NCI-H69 (cell line): Measurements from ENCODE around the gene TAF5.
"Not testable (repeated sequence)": the region's sequence is repeated elsewhere in the genome, so short reads cannot be mapped to it uniquely, and the experiment has no call there.

Source experiments
- DNase-seq: peaks from one replicate; lab custom pipeline; 2025; lab: John Stamatoyannopoulos, UW

Gene TAF5

DNA sequence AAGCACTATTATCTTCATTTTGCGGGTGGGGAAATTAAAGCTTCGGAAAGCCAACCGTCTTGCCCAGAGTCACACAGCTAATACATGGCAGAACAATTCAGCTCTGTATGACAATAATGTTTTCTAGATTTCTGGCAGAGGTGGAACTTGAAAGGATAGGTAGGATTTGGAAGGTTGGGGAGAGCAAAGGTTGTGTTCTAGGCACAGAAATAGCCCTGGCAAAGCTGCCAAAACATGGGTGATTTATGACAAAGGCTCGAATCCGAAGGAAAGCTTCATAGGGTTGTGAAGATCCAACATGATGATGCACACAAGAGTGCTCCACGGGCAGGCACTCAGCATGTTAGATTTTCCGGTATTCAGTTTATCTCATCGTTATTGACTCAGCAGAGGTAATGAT lies 47.8 kb downstream of the TAF5 start:
- DNase-seq = no peak

DNA sequence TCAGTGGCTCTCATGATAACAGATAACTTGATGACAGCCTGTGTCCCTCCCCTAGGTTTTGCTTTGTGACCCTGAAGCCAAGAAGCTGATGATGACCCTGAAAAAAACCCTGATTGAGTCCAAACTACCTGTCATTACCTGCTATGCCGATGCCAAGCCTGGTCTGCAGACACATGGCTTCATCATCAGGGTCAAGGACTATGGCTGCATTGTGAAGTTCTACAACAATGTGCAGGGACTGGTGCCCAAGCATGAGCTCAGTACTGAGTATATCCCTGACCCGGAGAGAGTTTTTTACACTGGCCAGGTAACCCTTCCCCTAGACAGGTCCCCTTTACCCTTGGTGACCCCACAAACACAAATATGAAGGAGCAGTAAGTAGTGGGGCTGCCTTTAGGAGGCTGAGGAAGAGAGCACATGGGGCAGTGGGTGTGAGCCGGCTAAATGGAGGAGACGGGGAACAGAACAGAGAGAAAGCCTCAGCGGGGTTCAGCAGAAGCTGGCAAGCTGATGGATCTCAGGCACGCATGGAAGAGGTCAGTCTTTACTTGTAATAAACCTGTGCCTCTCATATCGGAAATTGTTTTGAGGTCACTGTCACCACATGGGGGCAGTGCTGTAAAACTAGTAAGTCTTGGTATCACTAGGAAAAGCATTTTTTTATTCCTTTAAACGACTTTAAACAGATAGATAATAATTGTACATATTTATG lies 48.8 kb downstream of the TAF5 start:
- peak; percentile 41 for DNase-seq

DNA sequence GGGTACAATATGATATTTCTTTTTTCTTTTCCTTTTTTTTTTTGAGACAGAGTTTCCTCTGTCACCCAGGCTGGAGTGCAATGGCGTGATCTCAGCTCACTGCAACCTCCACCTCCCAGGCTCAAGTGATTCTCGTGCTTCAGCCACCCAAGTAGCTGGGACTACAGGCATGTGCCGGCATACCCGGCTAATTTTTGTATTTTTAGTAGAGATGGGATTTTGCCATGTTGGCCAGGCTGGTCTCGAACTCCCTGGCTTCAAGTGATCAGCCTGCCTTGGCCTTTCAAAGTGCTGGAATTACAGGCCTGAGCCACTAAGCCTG lies 49.3 kb downstream of the TAF5 start:
- DNase-seq = not testable (repeated sequence)

DNA sequence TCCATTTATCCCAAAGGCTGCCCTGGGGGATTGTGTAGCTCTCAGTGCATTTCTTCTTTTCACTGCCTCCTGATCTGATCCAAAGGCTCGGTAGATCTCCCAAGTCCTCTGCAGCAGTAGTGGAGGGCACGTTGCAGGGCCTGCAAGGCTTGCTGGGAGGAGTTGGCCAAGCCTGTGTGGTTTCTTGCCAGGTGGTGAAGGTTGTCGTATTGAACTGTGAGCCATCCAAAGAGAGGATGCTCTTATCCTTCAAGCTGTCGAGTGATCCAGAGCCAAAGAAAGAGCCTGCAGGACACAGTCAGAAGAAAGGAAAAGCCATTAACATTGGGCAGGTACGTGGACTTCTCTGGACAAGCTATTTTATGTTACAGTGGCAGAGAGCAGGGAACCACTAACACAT lies 49.8 kb downstream of the TAF5 start:
- DNase-seq = no peak

DNA sequence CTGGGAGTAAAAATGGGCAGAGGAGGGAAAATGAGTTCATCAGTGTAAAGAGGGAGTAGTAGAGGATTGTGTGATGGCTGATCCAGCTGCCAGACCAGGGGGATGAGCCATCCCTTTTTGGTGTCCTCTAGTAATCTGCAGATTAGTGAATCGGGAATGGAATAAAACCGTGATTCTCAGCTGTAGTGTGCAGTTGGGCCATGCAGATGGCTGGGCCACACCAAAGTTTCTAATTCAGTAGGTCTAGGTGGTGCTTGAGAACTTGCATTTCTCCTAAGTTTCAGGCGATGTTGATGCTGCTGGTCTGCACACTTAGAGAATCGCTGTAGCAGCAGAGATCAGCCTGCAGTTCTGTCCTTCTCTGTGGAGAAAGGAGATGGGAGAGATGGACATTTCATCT lies 51.3 kb downstream of the TAF5 start:
- DNase-seq = no peak

DNA sequence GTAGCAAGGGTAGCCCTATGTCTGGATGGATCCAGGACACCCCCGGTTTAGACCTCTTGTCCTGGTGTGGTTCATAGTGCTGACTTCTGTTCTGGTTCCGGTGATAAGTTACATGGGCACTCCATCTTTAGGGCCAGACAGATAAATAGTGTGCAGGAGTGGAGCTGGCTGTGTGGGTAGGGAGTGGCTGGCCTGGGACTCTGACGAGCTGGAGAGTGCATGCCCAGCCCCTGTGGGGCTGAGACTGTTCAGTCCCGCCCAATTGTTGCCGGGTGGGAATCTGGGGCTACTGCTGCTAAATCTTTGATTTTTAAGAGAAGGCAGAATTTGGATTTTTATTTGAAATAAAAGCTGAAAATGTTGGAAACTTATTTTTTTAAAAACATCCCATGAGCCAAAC lies 56.0 kb downstream of the TAF5 start:
- no peak for DNase-seq

DNA sequence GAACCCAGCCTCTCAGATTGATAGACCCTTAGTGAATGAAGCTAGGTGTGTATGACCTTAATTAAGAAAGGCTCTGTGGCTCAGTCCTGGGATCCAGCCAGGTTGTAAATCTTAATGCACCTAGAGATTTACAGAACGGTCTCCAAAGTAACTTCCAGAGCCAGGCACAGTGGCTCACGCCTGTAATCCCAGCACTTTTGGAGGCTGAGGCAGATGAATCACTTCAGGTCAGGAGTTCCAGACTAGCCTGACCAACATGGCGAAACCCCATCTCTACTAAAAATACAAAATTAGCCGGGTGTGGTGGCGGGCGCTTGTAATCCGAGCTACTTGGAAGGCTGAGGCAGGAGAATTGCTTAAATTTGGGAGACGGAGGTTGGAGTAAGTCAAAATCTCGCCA lies 60.1 kb downstream of the TAF5 start:
- peak; percentile 37 for DNase-seq

DNA sequence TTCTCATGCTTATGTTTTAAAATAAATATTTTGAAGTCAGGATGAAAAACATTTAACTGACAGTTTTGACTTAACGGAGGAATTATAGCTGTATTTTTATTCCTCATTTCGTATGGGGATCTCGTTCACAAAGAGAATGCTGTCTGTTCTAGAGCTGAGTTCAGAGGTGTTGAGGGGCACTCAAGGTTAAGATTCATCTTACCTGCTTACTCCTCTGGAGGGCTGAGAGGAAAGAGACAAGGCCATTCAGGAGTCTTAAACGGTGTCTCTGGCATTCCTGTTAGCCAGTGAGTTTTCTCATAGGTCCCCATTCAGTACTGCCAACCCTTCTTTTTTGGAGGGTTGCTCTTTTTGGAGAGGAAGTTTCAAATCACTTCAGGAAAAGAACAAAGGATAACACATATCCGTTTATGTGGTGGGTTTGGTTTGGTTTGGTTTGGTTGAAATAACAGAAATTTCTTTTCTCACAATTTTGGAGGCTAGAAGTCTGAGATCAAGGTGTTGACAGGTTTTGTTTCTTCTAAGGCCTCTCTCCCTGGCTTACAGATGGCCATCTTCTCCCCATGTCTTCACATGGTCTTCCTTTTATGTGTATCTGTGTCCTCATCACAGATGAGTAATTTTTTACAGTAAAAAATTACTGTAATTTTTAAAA lies 61.3 kb downstream of the TAF5 start:
- peak; percentile 5 for DNase-seq

DNA sequence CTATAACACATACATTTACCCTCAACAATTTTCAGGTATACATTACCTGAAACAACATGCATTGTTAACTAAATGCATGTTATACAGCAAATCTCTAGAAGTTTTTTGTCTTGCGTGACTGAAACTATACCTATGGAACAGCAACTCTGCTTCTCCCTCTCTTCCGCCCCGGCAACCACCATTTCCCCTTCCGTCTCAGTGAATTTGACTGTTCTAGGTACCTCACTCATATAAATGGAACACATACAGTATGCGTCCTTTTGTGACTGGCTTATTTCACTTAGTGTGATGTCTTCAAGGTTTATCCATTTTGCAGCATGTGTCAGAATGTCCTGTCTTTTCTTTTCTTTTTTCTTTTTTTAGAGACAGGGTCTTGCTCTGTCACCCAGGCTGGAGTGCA lies 61.9 kb downstream of the TAF5 start:
- DNase-seq = no peak

DNA sequence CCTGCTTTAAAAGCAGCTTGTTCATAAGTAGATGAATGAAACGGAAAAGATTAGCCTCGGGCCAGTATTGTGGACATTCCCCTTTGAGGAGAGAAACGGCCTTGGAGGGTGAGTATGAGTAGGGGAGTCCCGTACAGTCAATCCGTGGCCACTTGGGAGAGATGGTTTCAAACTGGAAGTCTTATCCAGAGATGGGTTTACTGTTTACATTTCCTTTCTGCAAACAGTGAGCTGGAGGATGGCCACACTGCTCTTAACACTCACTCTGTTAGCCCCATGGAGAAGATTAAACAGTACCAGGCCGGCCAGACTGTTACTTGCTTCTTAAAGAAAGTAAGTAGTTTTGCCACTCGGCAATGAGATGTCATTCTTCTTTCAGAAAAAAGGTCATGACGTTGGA lies 64.1 kb downstream of the TAF5 start:
- DNase-seq = no peak

DNA sequence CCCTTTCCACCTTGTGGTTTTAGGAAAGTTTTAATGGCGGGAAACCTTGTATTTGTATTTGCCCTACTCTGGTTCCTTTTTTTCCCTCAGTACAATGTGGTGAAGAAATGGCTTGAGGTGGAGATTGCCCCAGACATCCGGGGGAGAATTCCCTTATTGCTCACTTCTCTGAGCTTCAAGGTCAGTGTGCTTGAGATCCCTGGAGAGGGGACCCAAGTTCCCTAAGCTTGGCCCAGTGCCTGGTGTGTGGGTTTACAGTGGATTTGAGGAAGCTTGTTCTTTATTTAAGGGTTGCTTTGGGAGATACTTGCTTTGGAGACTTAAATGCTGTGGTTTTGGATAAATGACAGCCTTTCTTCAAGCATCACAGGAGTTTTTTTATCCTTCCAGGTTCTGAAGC lies 66.1 kb downstream of the TAF5 start:
- no peak for DNase-seq
